Right atrium auricular region (tissue), 2 donors: ENCODE results near the gene KCNA10. TPM values are rescaled to one million over a fixed set of nuclear protein-coding genes. Genes with fewer than 3 reads are reported as not detected.

Experiments
- DNase-seq: peaks from one replicate; pipeline ENCODE4 v3.0.0-alpha.2; 2019; ENCODE audit warnings: low spot score
- H3K27ac ChIP-seq, 2 donors: fragments of 200-600 bp; sonication (generic); 1 replicate in 1 of 2; 2 replicates in 1 of 2; pipeline ENCODE4 v1.5.1; 2016 to 2019
- H3K27me3 ChIP-seq, 2 donors: fragments of 200-600 bp; sonication (generic); one replicate each; pipeline versions ENCODE4 v1.5.1 to v1.6.0; 2017 to 2019
- H3K36me3 ChIP-seq: fragments of 200-600 bp; sonication (generic); one replicate; pipeline ENCODE4 v1.5.1; 2016
- H3K4me1 ChIP-seq, 2 donors: fragments of 200-600 bp; sonication (generic); one replicate each; pipeline versions ENCODE4 v1.5.1 to v1.6.0; 2017 to 2019
- H3K4me3 ChIP-seq, 2 donors: fragments of 200-600 bp; sonication (generic); 1 replicate in 1 of 2; 2 replicates in 1 of 2; pipeline ENCODE4 v1.5.1; 2017 to 2019; ENCODE audit warnings: mild to moderate bottlenecking in 1 of 2, moderate library complexity in 1 of 2
- H3K9me3 ChIP-seq, 2 donors: fragments of 200-600 bp; sonication (generic); one replicate each; pipeline ENCODE4 v1.5.1; 2019
- CTCF ChIP-seq, 2 donors: fragments of 200-600 bp; sonication (generic); IDR thresholded peaks; one replicate each; pipeline ENCODE4 v1.5.1; 2019; ENCODE audit warnings: antibody characterized with exemption in 2 of 2
- total RNA-seq, 2 donors: library from RNA; depleted of rRNA; stranded (reverse); fragments of >200 nt; gene quantifications; one replicate each; pipeline ENCODE4 v1.1.0, GENCODE V29; 2016

KCNA10 gene
- total RNA-seq, 2 donors from 2014 or later = not detected

GRCh38 chr1:110475362-110476027 lies 43.5 kb downstream of the KCNA10 start:
- Histone ChIP-seq H3K27ac (no peak overlapping the region), H3K27me3 (no peaks in the 10 kb centered on the region), H3K9me3 (no peaks in the 10 kb centered on the region), H3K4me1 (peaks cover 0 to 3% of the 10 kb centered on the region in 2 donors), H3K36me3 (no peaks in the 10 kb centered on the region), H3K4me3 (no peak overlapping the region)
- no peak for DNase-seq
- no peak for TF ChIP-seq CTCF (IDR thresholded peaks at IDR 0.05)

- no peaks in the 10 kb centered on the region for H3K36me3 ChIP-seq
- DNase-seq = no peak
- no peak for TF ChIP-seq CTCF (IDR thresholded peaks at IDR 0.05)
- H3K4me3 ChIP-seq = no peak overlapping the region
- H3K4me1 ChIP-seq = peaks cover 0 to 3% of the 10 kb centered on the region in 2 donors
- no peaks in the 10 kb centered on the region for H3K9me3 ChIP-seq
- no peaks in the 10 kb centered on the region for H3K27me3 ChIP-seq
- no peak overlapping the region for H3K27ac ChIP-seq
Measured at GRCh38 chr1:110474444-110474843, 44.5 kb downstream of the KCNA10 start.

- no peak for TF ChIP-seq CTCF (IDR thresholded peaks at IDR 0.05)
- Histone ChIP-seq H3K27ac (no peak overlapping the region), H3K36me3 (no peaks in the 10 kb centered on the region), H3K4me1 (peaks cover 0 to 3% of the 10 kb centered on the region in 2 donors), H3K9me3 (no peaks in the 10 kb centered on the region), H3K27me3 (no peaks in the 10 kb centered on the region), H3K4me3 (no peak overlapping the region)
- no peak for DNase-seq
Measured at GRCh38 chr1:110472546-110472945, 46.4 kb downstream of the KCNA10 start.

GRCh38 chr1:110471131-110471530 lies 47.8 kb downstream of the KCNA10 start:
- DNase-seq = no peak
- TF ChIP-seq CTCF (IDR thresholded peaks at IDR 0.05) = no peak

More at GRCh38 chr1:110471131-110471530, 47.8 kb downstream of the KCNA10 start:
- no peaks in the 10 kb centered on the region for H3K9me3 ChIP-seq
- no peak overlapping the region for H3K27ac ChIP-seq
- H3K27me3 ChIP-seq = no peaks in the 10 kb centered on the region
- no peak overlapping the region for H3K4me3 ChIP-seq
- peaks cover 0 to 12% of the 10 kb centered on the region in 2 donors for H3K4me1 ChIP-seq
- no peaks in the 10 kb centered on the region for H3K36me3 ChIP-seq

Other genes with a start within 250 kb of the KCNA10 start
- gene RBM15, start 179.8 kb downstream of the KCNA10 start, total RNA-seq = 10 to 100 TPM; 16.5 to 17.0 TPM
- 1 to 10 TPM; 4.7 to 8.9 TPM for gene SLC16A4, start 128.1 kb downstream of the KCNA10 start, total RNA-seq
- gene LAMTOR5, start 111.5 kb downstream of the KCNA10 start, total RNA-seq = 100 to 1,000 TPM; 142 to 177 TPM
- gene PROK1, start 68.0 kb downstream of the KCNA10 start, total RNA-seq = 1 to 10 TPM; 1.0 to 5.1 TPM
- gene KCNA2, start 87.2 kb upstream of the KCNA10 start, total RNA-seq = under 1 TPM; 0.28 to 0.78 TPM
- gene KCNA3, start 155.8 kb upstream of the KCNA10 start, total RNA-seq = 1 to 10 TPM; 1.5 to 1.9 TPM